K562 (cell line): ENCODE results near the gene ALKBH2. TPM values are rescaled to one million over a fixed set of nuclear protein-coding genes. Genes with fewer than 3 reads are reported as not detected.

Source experiments
- ARID3B ChIP-seq: fragments of 250-450 bp; sonication (Bioruptor Pico); IDR thresholded peaks from 2 replicates; pipeline ENCODE4 v1.4.0; 2020; ENCODE audit warnings: borderline replicate concordance
- BHLHE40 ChIP-seq: IDR thresholded peaks from 2 replicates; pipeline ENCODE4 v1.6.1; 2011; ENCODE audit warnings: low read length, improper control_type of control experiment
- E2F6 ChIP-seq, 2 experiments: IDR thresholded peaks; 2 replicates each; pipeline ENCODE4 v1.6.1; 2011; ENCODE audit warnings: borderline replicate concordance in 1 of 2, control low read depth in 1 of 2, low read depth in 1 of 2, low read length in 1 of 2, mild to moderate bottlenecking in 1 of 2, mixed read lengths in 1 of 2, moderate library complexity in 1 of 2; ENCODE audit not compliant: insufficient read depth in 1 of 2, insufficient read length in 1 of 2, poor library complexity in 1 of 2, severe bottlenecking in 1 of 2; ENCODE audit errors: extremely low read depth in 1 of 2
- EGR1 ChIP-seq: fragments of 450-650 bp; conservative IDR thresholded peaks from 2 replicates; pipeline ENCODE4 v1.6.1; 2017; ENCODE audit warnings: mild to moderate bottlenecking
- GMEB1 ChIP-seq: fragments of 250-450 bp; sonication (Bioruptor Pico); IDR thresholded peaks from 2 replicates; pipeline ENCODE4 v1.4.0; 2020; ENCODE audit warnings: mild to moderate bottlenecking
- MGA ChIP-seq: fragments of 450-650 bp; IDR thresholded peaks from 2 replicates; pipeline ENCODE4 v1.6.1; 2016; ENCODE audit warnings: mild to moderate bottlenecking, moderate library complexity
- MYC ChIP-seq, 2 experiments: fragments of 250-450 bp in 1 of 2; sonication (Bioruptor Pico) in 1 of 2; IDR thresholded peaks; 2 replicates each; pipeline versions ENCODE4 v1.5.1 to v1.6.1; 2012 to 2021; ENCODE audit warnings: low read depth in 2 of 2, borderline replicate concordance in 1 of 2, improper control_type of control experiment in 1 of 2, low read length in 1 of 2, mild to moderate bottlenecking in 1 of 2, moderate library complexity in 1 of 2
- RBM15 ChIP-seq: fragments of 200-400 bp; formaldehyde crosslinking; IDR thresholded peaks from 2 replicates; pipeline ENCODE4 v1.6.1; 2018; ENCODE audit warnings: mild to moderate bottlenecking, low read length, moderate library complexity; ENCODE audit not compliant: insufficient read depth
- ZFP1 ChIP-seq: fragments of 450-650 bp; formaldehyde crosslinking; IDR thresholded peaks from 2 replicates; pipeline ENCODE4 v1.4.0; 2020; ENCODE audit warnings: mild to moderate bottlenecking, mixed read lengths
- polyA plus RNA-seq, 8 experiments: library from polyadenylated mRNA; depleted of rRNA in 4 of 8; stranded (reverse) in 5 of 8; unstranded in 3 of 8; fragments of >200 nt; fragmentation: Nextera tagmentation in 2 of 8; fragmentation: Illumina TruSeq in 1 of 8; extraction: Ambion mirVana in 2 of 8; extraction: Trizol in 1 of 8; gene quantifications; 2 replicates each; pipeline versions ENCODE4 v1.2.1 to v1.2.3, GENCODE V29; 2011 to 2014; ENCODE audit warnings: inconsistent platforms in 1 of 8, missing spikeins in 1 of 8
- total RNA-seq, 7 experiments: library from RNA; depleted of rRNA in 6 of 7; stranded (reverse); fragments of >200 nt in 6 of 7; fragmentation: Illumina TruSeq in 2 of 7; extraction: Trizol in 2 of 7; gene quantifications; 2 replicates each; pipeline versions ENCODE4 v1.2.1 to v1.2.3, GENCODE V29; 2011 to 2021; ENCODE audit warnings: low replicate concordance in 1 of 7

Gene ALKBH2
- total and polyA plus RNA-seq, 9 of the 15 experiments (the other 6 are each of a cell fraction or from before 2014, with no cell fraction given): 5.9 to 56.1 (median 41.9) TPM

- TF ChIP-seq MGA (peak; percentile 87), GMEB1 (no peak), ZFP1 (CRISPR knock-in tag) (no peak), RBM15 (no peak), BHLHE40 (no peak; the same call in 1 of the 2 replicates), EGR1 (peak; percentile 62), ARID3B (CRISPR knock-in tag) (no peak), MYC (IDR thresholded peaks at IDR 0.05; ENCODE audit: low read depth, low read length) (peak; percentile 87), MYC (CRISPR knock-in tag; IDR thresholded peaks at IDR 0.05; ENCODE audit: borderline replicate concordance, low read depth) (peak; percentile 87; the same call in 1 of the 2 replicates), E2F6 (IDR thresholded peaks at IDR 0.05; ENCODE audit: borderline replicate concordance in 1 of 2, extremely low read depth in 1 of 2, insufficient read depth in 1 of 2, insufficient read length in 1 of 2, low read depth in 1 of 2, low read length in 1 of 2, poor library complexity in 1 of 2, severe bottlenecking in 1 of 2) (peak; percentile 70 to 89)
These were observed 4.3 kb upstream of the ALKBH2 start, which contains the start of gene UNG (continued) for GRCh38 chr12:109097435-109098182.
